K562 (cell line): ENCODE results near the gene GPR32. TPM values are rescaled to one million over a fixed set of nuclear protein-coding genes. Genes with fewer than 3 reads are reported as not detected.

ENCODE experiments used
- BCOR ChIP-seq: fragments of 450-650 bp; IDR thresholded peaks from 2 replicates; pipeline ENCODE4 v1.6.1; 2016
- BMI1 ChIP-seq: fragments of 150-350 bp; IDR thresholded peaks from 2 replicates; pipeline ENCODE4 v1.6.1; 2014; ENCODE audit warnings: low read length
- CBFA2T2 ChIP-seq: fragments of 450-650 bp; conservative IDR thresholded peaks from 2 replicates; pipeline ENCODE4 v1.6.1; 2017; ENCODE audit warnings: mild to moderate bottlenecking
- DIDO1 ChIP-seq: fragments of 450-650 bp; IDR thresholded peaks from 2 replicates; pipeline ENCODE4 v1.6.1; 2016; ENCODE audit warnings: low read depth, missing biosample characterization, missing genetic modification characterization
- ELF2 ChIP-seq: fragments of 250-450 bp; sonication (Bioruptor Pico); IDR thresholded peaks from 2 replicates; pipeline ENCODE4 v1.5.0; 2021; ENCODE audit warnings: mild to moderate bottlenecking
- GTF2F1 ChIP-seq: IDR thresholded peaks from 2 replicates; pipeline ENCODE4 v1.6.1; 2011; ENCODE audit warnings: low read depth, low read length, improper control_type of control experiment
- HNRNPH1 ChIP-seq: fragments of 200-400 bp; formaldehyde crosslinking; optimal IDR thresholded peaks from 2 replicates; pipeline ENCODE3; 2017; ENCODE audit warnings: low read depth, mild to moderate bottlenecking, low read length, moderate library complexity
- HNRNPUL1 ChIP-seq: fragments of 200-400 bp; formaldehyde crosslinking; IDR thresholded peaks from 2 replicates; pipeline ENCODE4 v1.6.1; 2017; ENCODE audit warnings: low read length
- MYBL2 ChIP-seq, 2 experiments: fragments of 450-650 bp in 1 of 2; sonication (generic) in 1 of 2; formaldehyde crosslinking in 1 of 2; IDR thresholded peaks; 2 replicates each; pipeline versions ENCODE4 v1.6.1 to v1.8.1; 2017 to 2022; ENCODE audit warnings: borderline replicate concordance in 1 of 2, inconsistent platforms in 1 of 2, low read depth in 1 of 2, mild to moderate bottlenecking in 1 of 2, missing genetic modification reagents in 1 of 2, moderate library complexity in 1 of 2
- NBN ChIP-seq: fragments of 450-650 bp; IDR thresholded peaks from 2 replicates; pipeline ENCODE4 v1.6.1; 2016; ENCODE audit warnings: low read depth, mild to moderate bottlenecking
- NFYB ChIP-seq: IDR thresholded peaks from 2 replicates; pipeline ENCODE4 v1.6.1; 2011; ENCODE audit warnings: mild to moderate bottlenecking, moderate library complexity; ENCODE audit not compliant: insufficient read length; ENCODE audit errors: extremely low read depth
- NRF1 ChIP-seq, 2 experiments: fragments of 450-650 bp; IDR thresholded peaks in 1 of 2; conservative IDR thresholded peaks in 1 of 2; 2 replicates each; pipeline ENCODE4 v1.6.1; 2014; ENCODE audit warnings: mild to moderate bottlenecking in 2 of 2
- NUFIP1 ChIP-seq: fragments of 450-650 bp; IDR thresholded peaks from 2 replicates; pipeline ENCODE4 v1.6.1; 2018; ENCODE audit not compliant: partially characterized antibody
- POLR2B ChIP-seq: fragments of 450-650 bp; IDR thresholded peaks from 2 replicates; pipeline ENCODE4 v1.6.1; 2018; ENCODE audit warnings: low read depth; ENCODE audit not compliant: partially characterized antibody
- SOX6 ChIP-seq: fragments of 450-650 bp; IDR thresholded peaks from 2 replicates; pipeline ENCODE4 v1.6.1; 2014; ENCODE audit warnings: mild to moderate bottlenecking
- ZNF263 ChIP-seq: sonication (generic); formaldehyde crosslinking; IDR thresholded peaks from 2 replicates; pipeline ENCODE4 v1.8.0; 2022; ENCODE audit warnings: mild to moderate bottlenecking, missing genetic modification reagents, borderline replicate concordance
- ZNF668 ChIP-seq: fragments of 250-450 bp; sonication (Bioruptor Pico); IDR thresholded peaks from 2 replicates; pipeline ENCODE4 v1.8.0; 2022; ENCODE audit warnings: mild to moderate bottlenecking, inconsistent platforms
- polyA plus RNA-seq, 8 experiments: library from polyadenylated mRNA; depleted of rRNA in 4 of 8; stranded (reverse) in 5 of 8; unstranded in 3 of 8; fragments of >200 nt; fragmentation: Nextera tagmentation in 2 of 8; fragmentation: Illumina TruSeq in 1 of 8; extraction: Ambion mirVana in 2 of 8; extraction: Trizol in 1 of 8; gene quantifications; 2 replicates each; pipeline versions ENCODE4 v1.2.1 to v1.2.3, GENCODE V29; 2011 to 2014; ENCODE audit warnings: inconsistent platforms in 1 of 8, missing spikeins in 1 of 8
- total RNA-seq, 7 experiments: library from RNA; depleted of rRNA in 6 of 7; stranded (reverse); fragments of >200 nt in 6 of 7; fragmentation: Illumina TruSeq in 2 of 7; extraction: Trizol in 2 of 7; gene quantifications; 2 replicates each; pipeline versions ENCODE4 v1.2.1 to v1.2.3, GENCODE V29; 2011 to 2021; ENCODE audit warnings: low replicate concordance in 1 of 7
- TF ChIP-seq, protein P1 (sequence below): fragments of 200-400 bp; formaldehyde crosslinking; IDR thresholded peaks from 2 replicates; pipeline ENCODE4 v1.6.1; 2017; ENCODE audit warnings: mild to moderate bottlenecking, low read depth, low read length, moderate library complexity
- TF ChIP-seq, protein P2 (sequence below): fragments of 450-650 bp; IDR thresholded peaks from 2 replicates; pipeline ENCODE4 v1.6.1; 2014; ENCODE audit warnings: low read depth, mild to moderate bottlenecking, moderate library complexity, borderline replicate concordance
- TF ChIP-seq, protein P3 (sequence below): sonication (generic); formaldehyde crosslinking; IDR thresholded peaks from 2 replicates; pipeline ENCODE4 v1.8.1; 2023; ENCODE audit warnings: mild to moderate bottlenecking, missing genetic modification reagents
- TF ChIP-seq, protein P4 (sequence below): fragments of 450-650 bp; IDR thresholded peaks from 2 replicates; pipeline ENCODE4 v1.6.1; 2016; ENCODE audit warnings: borderline replicate concordance

Gene GPR32
- total and polyA plus RNA-seq, 9 of the 15 experiments (the other 6 are each of a cell fraction or from before 2014, with no cell fraction given), result not detected

DNA sequence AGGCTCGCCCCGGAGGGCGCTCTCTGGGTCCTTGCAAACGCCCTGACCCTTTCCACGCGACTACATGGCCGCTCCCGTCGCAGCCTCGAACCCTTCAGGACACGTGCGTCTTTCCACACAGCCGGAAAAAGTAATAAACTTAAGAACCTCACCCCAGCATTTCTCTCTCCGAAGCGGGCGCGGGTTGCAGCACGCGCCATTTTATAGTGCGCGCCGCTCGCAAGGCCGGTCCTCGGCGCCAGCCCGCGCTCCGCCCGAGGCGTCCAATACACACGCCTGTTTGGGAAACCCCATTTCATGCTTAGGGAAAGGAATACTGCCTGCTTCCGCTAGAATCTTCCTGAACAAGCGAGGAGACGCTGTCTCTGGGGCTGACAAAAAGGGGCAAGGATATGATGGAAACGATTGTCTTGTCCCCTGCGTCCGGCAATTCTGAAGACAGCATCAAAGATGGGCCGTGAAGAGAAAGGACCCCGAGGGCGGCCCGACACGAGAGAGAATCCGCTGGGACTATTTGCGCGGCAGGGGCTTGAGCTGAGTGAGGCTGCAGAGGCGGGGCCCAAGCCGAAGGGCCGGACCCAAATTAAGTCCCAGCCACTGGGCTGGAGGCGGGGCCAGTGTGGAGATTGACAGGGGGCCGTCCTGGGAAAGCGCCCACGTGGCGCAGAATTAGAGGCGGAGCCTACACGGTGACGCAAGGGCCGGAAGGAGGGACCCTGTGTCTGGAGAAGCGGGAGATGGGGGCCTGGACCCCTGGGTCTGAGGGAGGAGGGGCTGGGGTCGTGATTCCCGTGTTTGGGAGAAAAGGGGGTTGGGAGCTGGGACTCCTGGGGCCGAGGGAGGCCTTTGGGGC, 34.4 kb downstream of the GPR32 start (continued):
- TF ChIP-seq SOX6, result peak; percentile 43
- TF ChIP-seq HNRNPH1, result no peak
- TF ChIP-seq, protein P1, sequence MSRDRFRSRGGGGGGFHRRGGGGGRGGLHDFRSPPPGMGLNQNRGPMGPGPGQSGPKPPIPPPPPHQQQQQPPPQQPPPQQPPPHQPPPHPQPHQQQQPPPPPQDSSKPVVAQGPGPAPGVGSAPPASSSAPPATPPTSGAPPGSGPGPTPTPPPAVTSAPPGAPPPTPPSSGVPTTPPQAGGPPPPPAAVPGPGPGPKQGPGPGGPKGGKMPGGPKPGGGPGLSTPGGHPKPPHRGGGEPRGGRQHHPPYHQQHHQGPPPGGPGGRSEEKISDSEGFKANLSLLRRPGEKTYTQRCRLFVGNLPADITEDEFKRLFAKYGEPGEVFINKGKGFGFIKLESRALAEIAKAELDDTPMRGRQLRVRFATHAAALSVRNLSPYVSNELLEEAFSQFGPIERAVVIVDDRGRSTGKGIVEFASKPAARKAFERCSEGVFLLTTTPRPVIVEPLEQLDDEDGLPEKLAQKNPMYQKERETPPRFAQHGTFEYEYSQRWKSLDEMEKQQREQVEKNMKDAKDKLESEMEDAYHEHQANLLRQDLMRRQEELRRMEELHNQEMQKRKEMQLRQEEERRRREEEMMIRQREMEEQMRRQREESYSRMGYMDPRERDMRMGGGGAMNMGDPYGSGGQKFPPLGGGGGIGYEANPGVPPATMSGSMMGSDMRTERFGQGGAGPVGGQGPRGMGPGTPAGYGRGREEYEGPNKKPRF, result no peak
- TF ChIP-seq, protein P2, sequence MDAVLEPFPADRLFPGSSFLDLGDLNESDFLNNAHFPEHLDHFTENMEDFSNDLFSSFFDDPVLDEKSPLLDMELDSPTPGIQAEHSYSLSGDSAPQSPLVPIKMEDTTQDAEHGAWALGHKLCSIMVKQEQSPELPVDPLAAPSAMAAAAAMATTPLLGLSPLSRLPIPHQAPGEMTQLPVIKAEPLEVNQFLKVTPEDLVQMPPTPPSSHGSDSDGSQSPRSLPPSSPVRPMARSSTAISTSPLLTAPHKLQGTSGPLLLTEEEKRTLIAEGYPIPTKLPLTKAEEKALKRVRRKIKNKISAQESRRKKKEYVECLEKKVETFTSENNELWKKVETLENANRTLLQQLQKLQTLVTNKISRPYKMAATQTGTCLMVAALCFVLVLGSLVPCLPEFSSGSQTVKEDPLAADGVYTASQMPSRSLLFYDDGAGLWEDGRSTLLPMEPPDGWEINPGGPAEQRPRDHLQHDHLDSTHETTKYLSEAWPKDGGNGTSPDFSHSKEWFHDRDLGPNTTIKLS, result peak; percentile 96
- no peak for TF ChIP-seq HNRNPUL1
- TF ChIP-seq NUFIP1, result no peak
- no peak; the same call in 1 of the 2 replicates for TF ChIP-seq BCOR
- peak; percentile 57 for TF ChIP-seq ELF2 (CRISPR knock-in tag)
- peak; percentile 81 to 82 for TF ChIP-seq NRF1 (conservative IDR thresholded peaks at IDR 0.05 in 1 of 2, IDR thresholded peaks at IDR 0.05 in 1 of 2)
- TF ChIP-seq, protein P3, sequence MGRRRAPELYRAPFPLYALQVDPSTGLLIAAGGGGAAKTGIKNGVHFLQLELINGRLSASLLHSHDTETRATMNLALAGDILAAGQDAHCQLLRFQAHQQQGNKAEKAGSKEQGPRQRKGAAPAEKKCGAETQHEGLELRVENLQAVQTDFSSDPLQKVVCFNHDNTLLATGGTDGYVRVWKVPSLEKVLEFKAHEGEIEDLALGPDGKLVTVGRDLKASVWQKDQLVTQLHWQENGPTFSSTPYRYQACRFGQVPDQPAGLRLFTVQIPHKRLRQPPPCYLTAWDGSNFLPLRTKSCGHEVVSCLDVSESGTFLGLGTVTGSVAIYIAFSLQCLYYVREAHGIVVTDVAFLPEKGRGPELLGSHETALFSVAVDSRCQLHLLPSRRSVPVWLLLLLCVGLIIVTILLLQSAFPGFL (CRISPR knock-in tag), result 0 out of 2 replicates have a peak, but pooled peaks have one; percentile 23
- peak; percentile 50 for TF ChIP-seq NBN
- TF ChIP-seq, protein P4, sequence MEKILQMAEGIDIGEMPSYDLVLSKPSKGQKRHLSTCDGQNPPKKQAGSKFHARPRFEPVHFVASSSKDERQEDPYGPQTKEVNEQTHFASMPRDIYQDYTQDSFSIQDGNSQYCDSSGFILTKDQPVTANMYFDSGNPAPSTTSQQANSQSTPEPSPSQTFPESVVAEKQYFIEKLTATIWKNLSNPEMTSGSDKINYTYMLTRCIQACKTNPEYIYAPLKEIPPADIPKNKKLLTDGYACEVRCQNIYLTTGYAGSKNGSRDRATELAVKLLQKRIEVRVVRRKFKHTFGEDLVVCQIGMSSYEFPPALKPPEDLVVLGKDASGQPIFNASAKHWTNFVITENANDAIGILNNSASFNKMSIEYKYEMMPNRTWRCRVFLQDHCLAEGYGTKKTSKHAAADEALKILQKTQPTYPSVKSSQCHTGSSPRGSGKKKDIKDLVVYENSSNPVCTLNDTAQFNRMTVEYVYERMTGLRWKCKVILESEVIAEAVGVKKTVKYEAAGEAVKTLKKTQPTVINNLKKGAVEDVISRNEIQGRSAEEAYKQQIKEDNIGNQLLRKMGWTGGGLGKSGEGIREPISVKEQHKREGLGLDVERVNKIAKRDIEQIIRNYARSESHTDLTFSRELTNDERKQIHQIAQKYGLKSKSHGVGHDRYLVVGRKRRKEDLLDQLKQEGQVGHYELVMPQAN, result peak; percentile 96
- peak; percentile 99 for TF ChIP-seq POLR2B
- TF ChIP-seq DIDO1 (tag), result 0 out of 2 replicates have a peak, but pooled peaks have one; percentile 57
- TF ChIP-seq CBFA2T2, result peak; percentile 45
- TF ChIP-seq NFYB, result no peak
- TF ChIP-seq MYBL2 (IDR thresholded peaks at IDR 0.05; ENCODE audit: low read depth), result no peak; the same call in 1 of the 2 replicates
- TF ChIP-seq MYBL2 (CRISPR knock-in tag; IDR thresholded peaks at IDR 0.05; ENCODE audit: borderline replicate concordance), result no peak
- peak; percentile 39; the same call in 1 of the 2 replicates for TF ChIP-seq BMI1
- no peak for TF ChIP-seq ZNF668 (CRISPR knock-in tag)
- peak; percentile 98 for TF ChIP-seq GTF2F1
- TF ChIP-seq ZNF263 (CRISPR knock-in tag), result no peak
